Measurements from ENCODE around the gene PIGW. TPM values are rescaled to one million over a fixed set of nuclear protein-coding genes. Genes with fewer than 3 reads are reported as not detected.

Gene PIGW
- total RNA-seq, 1 experiment from 2014 or later, result 78.9 TPM

DNA sequence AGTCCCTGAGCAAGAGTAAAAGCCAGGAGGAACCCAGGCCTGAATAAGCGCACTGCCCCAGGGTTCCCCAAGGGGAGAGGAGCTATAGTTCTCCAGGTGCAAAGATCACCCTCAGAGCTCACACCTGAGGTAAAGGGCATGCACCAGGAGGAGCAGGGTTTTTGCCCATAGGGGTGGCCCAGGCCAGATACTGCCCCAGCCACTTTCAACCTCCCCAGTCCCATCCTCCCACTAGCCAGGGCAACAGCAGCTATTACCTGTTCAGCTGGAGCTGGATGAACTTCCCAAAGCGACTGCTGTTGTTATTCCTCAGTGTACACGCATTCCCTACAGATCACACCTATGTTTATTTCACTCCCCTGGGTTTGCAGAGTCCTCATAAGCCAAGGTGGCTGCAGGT lies 19.9 kb upstream of the PIGW start:
- Mint-ChIP-seq H3K27ac (ENCODE audit: unreplicated experiment) (no peak overlapping the region), H3K4me1 (ENCODE audit: low read depth, unreplicated experiment) (no peaks in the 10 kb centered on the region), H3K27me3 (ENCODE audit: unreplicated experiment) (no peaks in the 10 kb centered on the region), H3K9me3 (ENCODE audit: low read depth, unreplicated experiment) (no peaks in the 10 kb centered on the region), H3K36me3 (ENCODE audit: insufficient read depth, unreplicated experiment) (peaks cover 23% of the 10 kb centered on the region), H3K4me3 (ENCODE audit: low read depth, unreplicated experiment) (no peak overlapping the region)
- CTCF ChIA-PET, result interaction anchor here (0.6 kb wide), 1 partner anchor 971 kb away, joined by 5 read pairs; no protein-coding TSS in a partner anchor
- TF ChIP-seq, protein P1, sequence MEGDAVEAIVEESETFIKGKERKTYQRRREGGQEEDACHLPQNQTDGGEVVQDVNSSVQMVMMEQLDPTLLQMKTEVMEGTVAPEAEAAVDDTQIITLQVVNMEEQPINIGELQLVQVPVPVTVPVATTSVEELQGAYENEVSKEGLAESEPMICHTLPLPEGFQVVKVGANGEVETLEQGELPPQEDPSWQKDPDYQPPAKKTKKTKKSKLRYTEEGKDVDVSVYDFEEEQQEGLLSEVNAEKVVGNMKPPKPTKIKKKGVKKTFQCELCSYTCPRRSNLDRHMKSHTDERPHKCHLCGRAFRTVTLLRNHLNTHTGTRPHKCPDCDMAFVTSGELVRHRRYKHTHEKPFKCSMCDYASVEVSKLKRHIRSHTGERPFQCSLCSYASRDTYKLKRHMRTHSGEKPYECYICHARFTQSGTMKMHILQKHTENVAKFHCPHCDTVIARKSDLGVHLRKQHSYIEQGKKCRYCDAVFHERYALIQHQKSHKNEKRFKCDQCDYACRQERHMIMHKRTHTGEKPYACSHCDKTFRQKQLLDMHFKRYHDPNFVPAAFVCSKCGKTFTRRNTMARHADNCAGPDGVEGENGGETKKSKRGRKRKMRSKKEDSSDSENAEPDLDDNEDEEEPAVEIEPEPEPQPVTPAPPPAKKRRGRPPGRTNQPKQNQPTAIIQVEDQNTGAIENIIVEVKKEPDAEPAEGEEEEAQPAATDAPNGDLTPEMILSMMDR (IDR thresholded peaks at IDR 0.05; ENCODE audit: unreplicated experiment), result no peak
- no TSS peak for BruUV-seq (replicated peaks)
- intact Hi-C loops (cut with micrococcal nuclease; ENCODE audit: unreplicated experiment), result no loop called here
- no peak for DNase-seq

DNA sequence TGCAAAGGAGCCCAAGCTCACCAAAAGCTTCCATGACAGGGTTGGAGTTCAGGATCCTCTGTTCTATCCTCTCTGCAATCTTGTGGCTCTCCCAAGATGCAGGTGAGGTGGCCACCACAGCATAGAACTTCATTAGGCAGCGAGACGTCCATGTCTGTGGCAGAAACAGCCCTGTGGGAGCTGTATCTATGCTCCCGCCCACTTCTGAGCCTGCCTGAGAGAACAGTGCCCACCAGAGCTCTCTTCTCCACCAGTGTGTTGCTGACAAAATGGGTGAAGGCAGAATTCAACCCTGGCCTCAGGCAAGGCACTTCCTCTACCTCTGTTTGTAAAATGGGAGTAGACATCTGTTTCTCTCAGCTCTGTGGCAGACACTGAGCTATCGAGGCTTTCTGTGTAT lies 18.9 kb upstream of the PIGW start:
- intact Hi-C loops (cut with micrococcal nuclease; ENCODE audit: unreplicated experiment), result no loop called here
- Mint-ChIP-seq H3K4me1 (ENCODE audit: low read depth, unreplicated experiment) (no peaks in the 10 kb centered on the region), H3K4me3 (ENCODE audit: low read depth, unreplicated experiment) (no peak overlapping the region), H3K27ac (ENCODE audit: unreplicated experiment) (no peak overlapping the region), H3K9me3 (ENCODE audit: low read depth, unreplicated experiment) (no peaks in the 10 kb centered on the region), H3K27me3 (ENCODE audit: unreplicated experiment) (no peaks in the 10 kb centered on the region), H3K36me3 (ENCODE audit: insufficient read depth, unreplicated experiment) (peaks cover 23% of the 10 kb centered on the region)
- CTCF ChIA-PET, result no interaction called here
- no TSS peak for BruUV-seq (replicated peaks)
- no peak for DNase-seq
- TF ChIP-seq, protein P1 (IDR thresholded peaks at IDR 0.05; ENCODE audit: unreplicated experiment), result no peak

DNA sequence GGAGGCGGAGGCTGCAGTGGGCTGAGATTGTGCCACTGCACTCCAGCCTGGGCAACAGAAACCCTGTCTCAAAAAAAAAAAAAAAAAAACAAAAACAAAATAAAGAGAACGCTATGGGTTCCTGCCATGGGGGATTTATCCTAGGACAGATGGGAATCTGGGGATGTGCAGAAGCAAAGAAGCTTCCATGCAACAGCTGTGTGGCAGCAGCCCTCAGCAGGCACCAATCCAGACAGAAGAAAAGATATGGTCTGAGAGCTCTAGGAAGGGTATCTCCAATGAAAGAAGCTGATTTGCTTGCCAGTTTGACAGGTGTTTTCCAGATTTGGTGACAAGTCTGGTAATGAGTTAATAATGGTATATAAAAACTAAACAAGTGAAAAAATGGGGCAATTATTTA lies 11.7 kb upstream of the PIGW start:
- no peak for DNase-seq
- intact Hi-C loops (cut with micrococcal nuclease; ENCODE audit: unreplicated experiment), result no loop called here
- CTCF ChIA-PET, result interaction anchor here (0.7 to 2.7 kb wide), 3 partner anchors 11 to 130 kb away, joined by 5 to 16 read pairs (median 5); partner anchors contain the start of genes MYO19 and PIGW
- no peaks in the 10 kb centered on the region for H3K27me3 Mint-ChIP-seq (ENCODE audit: unreplicated experiment)
- no TSS peak for BruUV-seq (replicated peaks)
- H3K27ac Mint-ChIP-seq (ENCODE audit: unreplicated experiment), result no peak overlapping the region
- peaks cover 70% of the 10 kb centered on the region for H3K36me3 Mint-ChIP-seq (ENCODE audit: insufficient read depth, unreplicated experiment)
- peaks cover 15% of the 10 kb centered on the region for H3K4me1 Mint-ChIP-seq (ENCODE audit: low read depth, unreplicated experiment)
- no peaks in the 10 kb centered on the region for H3K9me3 Mint-ChIP-seq (ENCODE audit: low read depth, unreplicated experiment)
- TF ChIP-seq, protein P1 (IDR thresholded peaks at IDR 0.05; ENCODE audit: unreplicated experiment), result no peak
- no peak overlapping the region for H3K4me3 Mint-ChIP-seq (ENCODE audit: low read depth, unreplicated experiment)

DNA sequence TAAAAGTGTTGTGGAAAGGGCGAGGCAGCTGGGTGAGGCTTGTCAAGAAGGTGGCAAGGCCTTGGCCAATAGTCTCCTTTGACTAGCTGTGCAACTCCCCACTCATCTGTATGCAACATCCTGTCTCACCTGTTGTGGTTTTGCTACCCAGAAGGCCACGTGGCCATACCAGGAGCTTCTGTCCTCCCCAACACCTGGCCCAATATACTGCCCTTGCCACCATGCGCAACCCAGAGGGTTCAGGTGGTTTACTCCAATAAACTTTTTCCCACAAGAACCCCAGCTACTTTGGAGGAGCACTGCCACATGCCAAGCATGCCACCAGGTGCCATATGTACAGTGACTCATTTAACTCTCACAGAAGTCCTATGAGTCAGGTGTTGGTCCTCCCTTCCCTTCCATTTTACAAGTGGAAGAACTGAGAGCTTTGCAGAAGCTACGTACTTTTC lies 10.3 kb upstream of the PIGW start:
- DNase-seq, result no peak

More for the DNA sequence above, 10.3 kb upstream of the PIGW start:
- Mint-ChIP-seq H3K36me3 (ENCODE audit: insufficient read depth, unreplicated experiment) (peaks cover 80% of the 10 kb centered on the region), H3K27me3 (ENCODE audit: unreplicated experiment) (no peaks in the 10 kb centered on the region), H3K4me3 (ENCODE audit: low read depth, unreplicated experiment) (no peak overlapping the region), H3K27ac (ENCODE audit: unreplicated experiment) (no peak overlapping the region), H3K9me3 (ENCODE audit: low read depth, unreplicated experiment) (no peaks in the 10 kb centered on the region), H3K4me1 (ENCODE audit: low read depth, unreplicated experiment) (peaks cover 15% of the 10 kb centered on the region)
- BruUV-seq (replicated peaks), result no TSS peak
- TF ChIP-seq, protein P1 (IDR thresholded peaks at IDR 0.05; ENCODE audit: unreplicated experiment), result no peak
- intact Hi-C loops (cut with micrococcal nuclease; ENCODE audit: unreplicated experiment), result no loop called here
- CTCF ChIA-PET, result interaction anchor here (0.6 to 2.7 kb wide), 3 partner anchors 10 to 388 kb away, joined by 5 to 16 read pairs (median 6); partner anchors contain the start of genes MYO19 and PIGW

All from Calu3 (cell line).